PC-3 (cell line): ENCODE results near the gene LAG3. TPM values are rescaled to one million over a fixed set of nuclear protein-coding genes. Genes with fewer than 3 reads are reported as not detected.

Experiments
- ATAC-seq: fragments of 200-7000 bp; cut with Tn5 transposase; 2 replicates; pipeline ENCODE4 v1.9.1; 2020; ENCODE audit warnings: mild to moderate bottlenecking, moderate library complexity
- BruUV-seq: library from RNA; stranded (reverse); fragments of 400-500 nt; replicated peaks from 2 replicates; lab custom pipeline; 2021; lab: Mats Ljungman, UMichigan
- CTCF ChIA-PET: fragments of 300-600 bp; sonication (Branson Sonifier 250); formaldehyde crosslinking; loops from one replicate; lab custom pipeline; 2022; ENCODE audit warnings: antibody characterized with exemption; lab: Charles Lee
- POLR2A ChIA-PET: fragments of 300-600 bp; sonication (Branson Sonifier 250); formaldehyde crosslinking; loops from one replicate; lab custom pipeline; 2022; ENCODE audit warnings: antibody characterized with exemption; ENCODE audit not compliant: unreplicated experiment; lab: Charles Lee
- DNase-seq: peaks from one replicate; pipeline ENCODE4 v3.0.0-alpha.2; 2015
- H2AFZ ChIP-seq: fragments of 300-600 bp; sonication (generic); 2 replicates; pipeline ENCODE4 v1.6.0; 2016; ENCODE audit warnings: antibody characterized with exemption, low read length
- H3F3A ChIP-seq: fragments of 300-600 bp; sonication (generic); one replicate; pipeline ENCODE4 v1.6.0; 2017; ENCODE audit warnings: antibody characterized with exemption, low read length, control low read depth, mild to moderate bottlenecking; ENCODE audit not compliant: unreplicated experiment
- H3K27ac ChIP-seq: fragments of 300-600 bp; sonication (generic); 2 replicates; pipeline ENCODE4 v1.5.1; 2016; ENCODE audit warnings: mild to moderate bottlenecking, low read length
- H3K27me3 ChIP-seq: fragments of 300-600 bp; sonication (generic); 2 replicates; pipeline ENCODE4 v1.6.1; 2016; ENCODE audit warnings: low read length, mixed read lengths
- H3K36me3 ChIP-seq: fragments of 300-600 bp; sonication (generic); 2 replicates; pipeline ENCODE4 v1.6.1; 2016; ENCODE audit warnings: low read depth, mixed run types, low read length, mixed read lengths
- H3K4me1 ChIP-seq: fragments of 300-600 bp; sonication (generic); 2 replicates; pipeline ENCODE4 v1.5.1; 2016; ENCODE audit warnings: low read length; ENCODE audit not compliant: insufficient read depth
- H3K4me2 ChIP-seq: fragments of 300-600 bp; sonication (generic); 2 replicates; pipeline ENCODE4 v1.6.0; 2016; ENCODE audit warnings: low read length
- H3K4me3 ChIP-seq: fragments of 300-600 bp; sonication (generic); 2 replicates; pipeline ENCODE4 v1.5.1; 2016; ENCODE audit warnings: mild to moderate bottlenecking, low read length, mixed read lengths
- H3K79me2 ChIP-seq: fragments of 300-600 bp; sonication (generic); 2 replicates; pipeline ENCODE4 v1.6.1; 2017; ENCODE audit warnings: low read length, mixed read lengths
- H3K9ac ChIP-seq: fragments of 300-600 bp; sonication (generic); 2 replicates; pipeline ENCODE4 v1.6.0; 2016; ENCODE audit warnings: mild to moderate bottlenecking, low read length
- H3K9me2 ChIP-seq: fragments of 300-600 bp; sonication (generic); replicated peaks from 2 replicates; pipeline ENCODE4 v1.6.1; 2016; ENCODE audit warnings: mixed run types, low read length, mixed read lengths
- H3K9me3 ChIP-seq: fragments of 300-600 bp; sonication (generic); 2 replicates; pipeline ENCODE4 v1.6.1; 2016; ENCODE audit warnings: low read length, mixed read lengths
- H4K20me1 ChIP-seq: fragments of 300-600 bp; sonication (generic); 2 replicates; pipeline ENCODE4 v1.6.1; 2016; ENCODE audit warnings: low read length, mixed read lengths
- CTCF ChIP-seq: fragments of 300-600 bp; sonication (generic); conservative IDR thresholded peaks from 2 replicates; pipeline ENCODE4 v1.5.1; 2017; ENCODE audit warnings: antibody characterized with exemption, low read depth, mild to moderate bottlenecking, low read length
- EZH2 ChIP-seq: fragments of 300-600 bp; sonication (generic); IDR thresholded peaks from one replicate; pipeline ENCODE4 v1.6.1; 2017; ENCODE audit warnings: antibody characterized with exemption, mild to moderate bottlenecking, low read length; ENCODE audit not compliant: unreplicated experiment
- EZH2phosphoT487 ChIP-seq: fragments of 300-600 bp; sonication (generic); IDR thresholded peaks from 2 replicates; pipeline ENCODE4 v1.6.1; 2018; ENCODE audit warnings: mild to moderate bottlenecking, antibody characterized with exemption, low read length, borderline replicate concordance
- intact Hi-C: fragments of 100-400 bp; cut with micrococcal nuclease; formaldehyde crosslinking; loops from 2 replicates; pipeline ENCODE4 v1.9.0; 2023
- total RNA-seq: library from RNA; depleted of rRNA; stranded (reverse); fragments of >200 nt; gene quantifications from 2 replicates; pipeline ENCODE4 v1.2.3, GENCODE V29; 2014

The LAG3 gene
- total RNA-seq, 1 experiment from 2014 or later, result 0.58 TPM

DNA sequence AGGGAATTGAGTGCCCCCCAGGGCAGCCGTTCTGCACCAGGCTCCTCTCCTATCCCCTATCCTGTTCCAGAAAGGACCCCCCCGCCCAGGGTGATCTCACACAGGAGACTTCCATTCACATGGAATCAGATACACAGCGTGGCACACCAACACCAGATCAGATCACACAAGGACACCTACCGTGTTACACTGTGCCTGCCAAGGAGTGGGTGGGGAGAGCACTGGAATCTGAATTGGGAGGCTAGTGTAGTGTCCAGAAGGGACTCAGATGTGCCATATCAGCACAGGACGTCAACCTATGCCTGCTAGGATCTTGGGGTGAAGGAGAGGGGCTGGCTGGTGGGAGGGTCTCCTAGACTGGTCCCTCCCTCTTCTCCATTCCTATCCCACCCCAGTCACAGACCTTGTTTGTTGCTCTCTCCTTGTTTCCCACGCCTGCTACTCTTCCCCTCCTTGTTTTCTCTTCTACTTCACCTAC lies 3.8 kb upstream of the LAG3 start:
- Histone ChIP-seq H3K9ac (peak overlapping the region; percentile 79; the same call in 1 of the 2 replicates), H3K4me3 (peak overlapping the region; percentile 89), H3K4me2 (peak overlapping the region; percentile 96), H3K36me3 (no peaks in the 10 kb centered on the region), H2AFZ (no peak overlapping the region), H3K27ac (no peak overlapping the region), H3K79me2 (peaks cover 27% of the 10 kb centered on the region), H3K4me1 (peaks cover 34% of the 10 kb centered on the region), H3K27me3 (no peaks in the 10 kb centered on the region), H3K9me3 (no peaks in the 10 kb centered on the region), H4K20me1 (no peaks in the 10 kb centered on the region; the same call in 1 of the 2 replicates), H3K9me2 (no peaks in the 10 kb centered on the region), H3F3A (no peaks in the 10 kb centered on the region)
- DNase-seq (no peak), ATAC-seq (no peak)
- BruUV-seq, result no TSS peak
- intact Hi-C loops, result no loop called here
- POLR2A ChIA-PET, result no interaction called here
- CTCF ChIA-PET, result no interaction called here
- no peak for TF ChIP-seq EZH2phosphoT487
- TF ChIP-seq CTCF, result no peak
- TF ChIP-seq EZH2, result no peak

DNA sequence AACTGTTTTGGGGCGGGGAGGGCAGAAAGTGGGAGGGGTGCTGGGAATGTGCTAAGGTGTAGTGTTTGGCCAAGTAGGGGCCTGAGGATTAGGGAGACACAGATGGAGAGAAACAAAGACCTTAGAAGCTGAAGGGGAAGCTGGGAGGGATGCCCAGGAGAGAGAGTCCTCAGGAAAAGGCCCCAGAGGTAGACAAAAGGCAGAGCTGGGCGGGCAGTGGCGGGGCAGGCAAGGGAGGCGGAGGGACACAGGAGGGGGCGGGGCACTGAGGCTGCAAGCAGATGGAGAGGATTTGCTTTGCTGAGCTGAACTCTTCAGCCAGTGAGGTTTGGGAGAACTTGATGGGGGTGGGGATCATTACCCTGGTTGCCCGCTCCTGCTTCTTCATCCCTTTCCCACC lies 3.3 kb upstream of the LAG3 start:
- Histone ChIP-seq H3K4me2 (peak overlapping the region; percentile 96), H3K36me3 (no peaks in the 10 kb centered on the region), H2AFZ (no peak overlapping the region), H3F3A (no peaks in the 10 kb centered on the region), H3K27me3 (no peaks in the 10 kb centered on the region), H3K4me1 (peaks cover 29% of the 10 kb centered on the region), H3K9ac (no peak overlapping the region), H3K4me3 (peak overlapping the region; percentile 89; the same call in 1 of the 2 replicates), H4K20me1 (no peaks in the 10 kb centered on the region; the same call in 1 of the 2 replicates), H3K9me2 (no peaks in the 10 kb centered on the region), H3K9me3 (no peaks in the 10 kb centered on the region), H3K79me2 (peaks cover 27% of the 10 kb centered on the region), H3K27ac (no peak overlapping the region)
- ATAC-seq (no peak), DNase-seq (no peak)
- no TSS peak for BruUV-seq
- POLR2A ChIA-PET, result no interaction called here
- intact Hi-C loops, result no loop called here
- TF ChIP-seq EZH2phosphoT487, result no peak
- no peak for TF ChIP-seq EZH2
- TF ChIP-seq CTCF, result no peak
- CTCF ChIA-PET, result no interaction called here

GRCh38 chr12:6769666-6770065 lies 2.7 kb upstream of the LAG3 start:
- H3K27me3 ChIP-seq, result no peaks in the 10 kb centered on the region

More at GRCh38 chr12:6769666-6770065, 2.7 kb upstream of the LAG3 start:
- no peak overlapping the region for H3K27ac ChIP-seq
- H3K9ac ChIP-seq, result no peak overlapping the region
- H3K9me2 ChIP-seq, result no peaks in the 10 kb centered on the region
- no TSS peak for BruUV-seq
- no peaks in the 10 kb centered on the region for H3K36me3 ChIP-seq
- intact Hi-C loops, result no loop called here
- no peak overlapping the region for H2AFZ ChIP-seq
- no peak overlapping the region for H3K4me3 ChIP-seq
- no peak for ATAC-seq
- DNase-seq, result no peak
- POLR2A ChIA-PET, result no interaction called here
- no peaks in the 10 kb centered on the region for H3F3A ChIP-seq
- H3K79me2 ChIP-seq, result peaks cover 27% of the 10 kb centered on the region
- no peaks in the 10 kb centered on the region; the same call in 1 of the 2 replicates for H4K20me1 ChIP-seq
- peaks cover 25% of the 10 kb centered on the region for H3K4me1 ChIP-seq
- H3K4me2 ChIP-seq, result no peak overlapping the region
- CTCF ChIA-PET, result no interaction called here
- TF ChIP-seq CTCF (no peak), EZH2 (no peak), EZH2phosphoT487 (no peak)
- H3K9me3 ChIP-seq, result no peaks in the 10 kb centered on the region
